GM18519 (cell line): Measurements from ENCODE around the gene RAB4B.
"Not testable (repeated sequence)": the region's sequence is repeated elsewhere in the genome, so short reads cannot be mapped to it uniquely, and the experiment has no call there.

ENCODE experiments used
- ATAC-seq: cut with Tn5 transposase; IDR thresholded peaks from one replicate; pipeline ENCODE4 v1.9.1; 2021; ENCODE audit warnings: mild to moderate bottlenecking, moderate library complexity; ENCODE audit not compliant: unreplicated experiment, low FRiP score

RAB4B gene

GRCh38 chr19:40801426-40802299 lies 23.6 kb downstream of the RAB4B start:
- ATAC-seq = no peak

DNA sequence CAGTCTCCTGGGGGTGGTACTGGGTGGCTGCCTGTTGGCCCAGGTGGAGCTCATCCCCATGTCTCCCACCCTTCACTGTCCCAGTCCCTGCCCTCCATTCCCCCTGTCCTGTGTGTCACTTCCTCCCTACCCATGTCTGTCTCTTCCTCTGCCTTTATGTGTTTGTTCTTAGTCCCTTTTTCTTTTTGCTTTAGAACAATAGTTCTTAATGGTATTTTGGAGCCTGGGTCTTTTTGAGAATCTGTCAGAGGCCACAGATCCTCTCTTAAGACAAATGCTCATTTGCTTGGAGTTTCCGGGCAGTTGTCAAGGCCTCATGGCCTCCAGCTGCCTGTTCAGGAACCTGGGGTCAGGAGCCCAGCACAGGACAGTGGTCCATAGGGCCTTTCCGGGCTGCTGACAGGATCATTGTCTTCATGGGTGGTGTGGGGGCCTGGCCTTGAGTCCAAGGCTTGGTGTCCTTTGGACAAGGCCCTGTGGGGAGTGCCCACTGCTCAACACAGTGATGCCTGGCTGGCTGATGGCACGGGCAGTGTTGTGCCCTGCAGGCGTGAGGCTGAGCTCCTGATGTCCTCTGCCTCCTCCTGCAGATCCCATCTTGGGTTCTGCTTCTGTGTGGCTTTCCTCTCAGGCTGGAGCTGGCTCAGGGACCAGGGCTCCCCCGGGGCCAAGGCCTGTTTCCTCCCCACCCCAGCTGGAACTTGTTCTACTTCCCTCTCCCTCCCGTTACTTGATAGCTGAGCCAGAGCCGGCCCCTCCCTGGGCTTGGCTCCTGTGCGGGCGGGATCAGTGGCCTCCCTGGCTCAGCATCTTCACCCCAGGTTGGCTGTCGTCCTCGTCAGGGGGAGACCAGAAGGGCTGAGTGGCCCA lies 24.5 kb downstream of the RAB4B start:
- ATAC-seq = no peak

- no peak for ATAC-seq
Measured at GRCh38 chr19:40803170-40803856, 25.3 kb downstream of the RAB4B start.

- no peak for ATAC-seq
Measured at GRCh38 chr19:40803857-40804782, 26.1 kb downstream of the RAB4B start.

GRCh38 chr19:40804783-40805242 lies 26.8 kb downstream of the RAB4B start:
- no peak for ATAC-seq

GRCh38 chr19:40805258-40805868 lies 27.3 kb downstream of the RAB4B start:
- no peak for ATAC-seq

- ATAC-seq = no peak
Measured at GRCh38 chr19:40806423-40807146, 28.5 kb downstream of the RAB4B start.

DNA sequence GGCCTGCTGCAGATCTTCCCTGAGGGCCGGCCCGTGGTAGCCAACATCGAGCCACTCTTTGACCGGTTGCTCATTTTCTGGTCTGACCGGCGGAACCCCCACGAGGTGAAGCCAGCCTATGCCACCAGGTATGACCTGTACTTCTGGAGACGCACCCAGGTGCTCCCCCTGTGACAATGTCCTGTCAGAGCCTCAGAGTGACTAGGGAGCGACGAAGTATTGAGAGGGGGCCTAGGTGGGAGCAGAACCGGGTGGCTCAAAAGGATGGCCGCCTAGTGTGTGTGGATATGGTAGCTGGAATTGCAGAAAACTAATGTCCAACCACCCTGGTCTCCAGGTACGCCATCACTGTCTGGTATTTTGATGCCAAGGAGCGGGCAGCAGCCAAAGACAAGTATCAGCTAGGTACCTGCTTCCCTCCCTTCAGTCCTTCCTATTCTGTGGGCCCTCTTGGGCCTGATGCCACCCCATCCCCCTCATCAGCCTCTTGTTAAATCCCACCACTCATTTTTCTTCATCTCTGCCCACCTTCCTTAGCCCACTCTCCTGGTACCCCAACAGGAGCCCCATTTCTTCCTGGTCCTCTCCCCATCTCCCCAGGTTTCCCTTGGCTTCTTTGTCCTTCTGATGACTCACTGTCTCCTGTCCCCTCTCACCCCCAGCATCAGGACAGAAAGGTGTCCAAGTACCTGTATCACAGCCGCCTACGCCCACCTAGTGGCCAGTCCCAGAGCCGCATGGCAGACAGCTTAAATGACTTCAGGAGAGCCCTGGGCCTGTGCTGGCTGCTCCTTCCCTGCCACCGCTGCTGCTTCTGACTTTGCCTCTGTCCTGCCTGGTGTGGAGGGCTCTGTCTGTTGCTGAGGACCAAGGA lies 29.3 kb downstream of the RAB4B start:
- ATAC-seq = no peak

DNA sequence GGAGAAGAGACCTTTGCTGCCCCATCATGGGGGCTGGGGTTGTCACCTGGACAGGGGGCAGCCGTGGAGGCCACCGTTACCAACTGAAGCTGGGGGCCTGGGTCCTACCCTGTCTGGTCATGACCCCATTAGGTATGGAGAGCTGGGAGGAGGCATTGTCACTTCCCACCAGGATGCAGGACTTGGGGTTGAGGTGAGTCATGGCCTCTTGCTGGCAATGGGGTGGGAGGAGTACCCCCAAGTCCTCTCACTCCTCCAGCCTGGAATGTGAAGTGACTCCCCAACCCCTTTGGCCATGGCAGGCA lies 29.9 kb downstream of the RAB4B start:
- ATAC-seq = no peak

GRCh38 chr19:40808497-40808896 lies 30.4 kb downstream of the RAB4B start:
- no peak for ATAC-seq

DNA sequence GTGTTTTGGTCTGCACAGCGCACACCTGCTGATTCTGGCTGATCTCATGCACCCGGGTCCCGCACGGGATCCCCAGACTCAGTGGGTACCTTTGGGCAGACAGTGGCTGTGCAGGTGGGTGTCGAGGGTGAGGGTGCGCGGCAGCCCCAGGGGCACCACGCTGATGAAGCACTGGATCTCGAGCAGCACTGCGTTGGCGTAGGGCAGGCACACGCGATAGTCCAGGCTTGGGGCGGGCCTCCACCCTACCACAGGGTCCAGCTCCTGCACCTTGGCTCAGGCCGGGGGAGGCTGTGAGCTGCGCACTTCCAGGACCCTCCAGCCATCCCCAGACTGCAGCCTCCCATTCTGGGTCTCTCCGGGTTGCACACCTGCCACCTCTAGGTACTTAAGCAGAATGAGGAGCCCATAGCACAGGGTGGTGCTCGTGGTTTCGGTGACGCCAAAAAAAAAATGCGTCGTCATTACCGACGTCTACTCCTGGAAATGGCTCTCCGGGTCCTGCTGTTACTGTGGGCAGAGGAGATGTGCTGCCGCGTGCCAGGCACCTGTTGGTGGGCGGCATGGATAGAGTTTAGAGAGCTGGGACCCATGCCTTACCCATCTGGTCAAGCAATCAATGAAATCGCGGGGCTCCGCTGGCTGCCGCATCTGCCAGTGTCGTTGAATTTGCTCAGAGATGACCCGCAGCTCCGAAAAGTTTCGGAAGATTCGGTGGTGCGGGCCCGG lies 31.5 kb downstream of the RAB4B start:
- ATAC-seq = no peak

DNA sequence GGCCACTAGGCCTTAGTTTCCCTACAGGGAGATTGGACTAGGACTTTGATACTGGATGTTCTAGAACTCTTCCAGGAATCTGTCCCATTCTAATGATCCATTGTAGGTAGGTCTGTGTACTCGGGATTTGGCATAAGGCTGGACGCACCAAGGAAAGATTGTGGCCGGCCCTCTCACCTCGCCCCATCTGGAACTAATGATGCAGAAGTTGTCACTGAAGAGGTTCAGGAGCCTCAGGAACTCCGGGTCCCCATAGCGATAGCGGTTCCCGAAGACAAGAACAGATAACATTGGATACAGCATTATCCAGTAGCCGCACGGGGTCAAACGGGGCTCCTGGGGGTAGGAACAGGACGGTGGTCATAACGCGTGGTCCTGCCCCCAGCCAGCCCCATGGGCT lies 32.1 kb downstream of the RAB4B start:
- ATAC-seq = no peak

- not testable (repeated sequence) for ATAC-seq
Measured at GRCh38 chr19:40810649-40811408, 32.8 kb downstream of the RAB4B start.

- ATAC-seq = no peak
Measured at GRCh38 chr19:40811478-40812341, 33.7 kb downstream of the RAB4B start.

DNA sequence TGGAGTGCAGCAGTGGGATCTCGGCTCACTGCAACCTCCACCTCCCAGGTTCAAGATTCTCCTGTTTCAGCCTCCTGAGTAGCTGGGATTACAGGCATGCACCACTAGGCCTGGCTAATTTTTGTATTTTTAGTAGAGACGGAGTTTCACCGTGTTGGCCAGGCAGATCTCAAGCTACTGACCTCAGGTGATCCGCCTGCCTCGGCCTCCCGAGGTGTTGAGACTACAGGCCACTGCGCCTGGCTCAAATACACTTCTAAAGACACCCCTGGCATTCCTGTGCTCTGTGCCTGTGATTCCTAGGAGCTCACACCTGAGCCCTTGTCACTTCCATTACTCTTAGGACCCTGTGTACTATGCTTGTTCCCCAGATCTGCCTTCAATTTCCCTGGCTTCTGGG lies 34.5 kb downstream of the RAB4B start:
- not testable (repeated sequence) for ATAC-seq

DNA sequence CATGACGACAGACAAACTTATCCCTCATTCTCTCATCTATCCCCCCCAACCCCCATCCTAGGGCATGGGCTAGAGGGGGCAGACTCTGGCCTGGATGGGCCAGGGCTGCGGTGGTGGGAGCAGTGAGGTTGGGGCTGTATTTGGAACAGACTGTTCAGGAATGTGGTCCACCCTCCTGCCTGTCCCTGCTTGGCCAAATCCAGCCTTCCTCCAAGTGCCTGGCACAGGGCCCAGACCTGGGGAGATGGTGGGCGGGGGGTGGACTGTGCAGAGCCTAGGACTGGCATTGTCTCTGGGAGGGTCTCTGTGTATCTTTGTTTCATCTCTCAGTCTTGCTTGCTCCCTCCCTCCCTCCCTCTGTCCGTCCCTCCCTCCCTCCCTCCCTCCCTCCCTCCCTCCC lies 35.1 kb downstream of the RAB4B start:
- no peak for ATAC-seq
